LHCN-M2 (cell line): ENCODE results near the gene CCP110. TPM values are rescaled to one million over a fixed set of nuclear protein-coding genes. Genes with fewer than 3 reads are reported as not detected.
"Not testable (repeated sequence)": the region's sequence is repeated elsewhere in the genome, so short reads cannot be mapped to it uniquely, and the experiment has no call there.

ENCODE experiments used
- DNase-seq: peaks from one replicate; pipeline ENCODE4 v3.0.0-alpha.2; 2012; ENCODE audit warnings: low read depth
- total RNA-seq: library from RNA; depleted of rRNA; stranded (reverse); fragments of >200 nt; gene quantifications from 2 replicates; pipeline ENCODE4 v1.2.3, GENCODE V29; 2014

The CCP110 gene
- total RNA-seq, 1 experiment from 2014 or later: 20.3 TPM

GRCh38 chr16:19512297-19512696, 11.4 kb upstream of the CCP110 start:
- DNase-seq: no peak

- no peak for DNase-seq
Observed at GRCh38 chr16:19513377-19514053, 10.2 kb upstream of the CCP110 start.

- peak; percentile 12 for DNase-seq
Observed at GRCh38 chr16:19515757-19516156, 8.0 kb upstream of the CCP110 start.

GRCh38 chr16:19517424-19518089, 6.2 kb upstream of the CCP110 start:
- DNase-seq: peak; percentile 90

GRCh38 chr16:19518388-19518787, 5.4 kb upstream of the CCP110 start:
- DNase-seq: no peak

- DNase-seq: peak; percentile 11
Observed at GRCh38 chr16:19520861-19521331, 2.8 kb upstream of the CCP110 start.

GRCh38 chr16:19521471-19522396, 2.0 kb upstream of the CCP110 start, which contains the start of gene GDE1:
Gene GDE1, minus strand, starts transcription at chr16:19522098. Its CDS starts 134 bp downstream, at chr16:19521964.
- peak; percentile 83 for DNase-seq

- DNase-seq: no peak
Observed at GRCh38 chr16:19522397-19522732, 1.4 kb upstream of the CCP110 start.

- no peak for DNase-seq
Observed at GRCh38 chr16:19522760-19523159, 982 bp upstream of the CCP110 start.

GRCh38 chr16:19523184-19523558, 571 bp upstream of the CCP110 start:
- no peak for DNase-seq

- DNase-seq: no peak
Observed at GRCh38 chr16:19524356-19524615, 544 bp downstream of the CCP110 start.

GRCh38 chr16:19524616-19525384, 1.1 kb downstream of the CCP110 start:
- DNase-seq: peak; percentile 5

- no peak for DNase-seq
Observed at GRCh38 chr16:19525385-19525723, 1.6 kb downstream of the CCP110 start.

- DNase-seq: no peak
Observed at GRCh38 chr16:19527161-19527560, 3.4 kb downstream of the CCP110 start.

- DNase-seq: no peak
Observed at GRCh38 chr16:19528666-19529065, 4.9 kb downstream of the CCP110 start.

- DNase-seq: no peak
Observed at GRCh38 chr16:19532601-19533000, 8.9 kb downstream of the CCP110 start.

- DNase-seq: no peak
Observed at GRCh38 chr16:19540241-19540970, 16.7 kb downstream of the CCP110 start.

- DNase-seq: no peak
Observed at GRCh38 chr16:19542138-19542821, 18.5 kb downstream of the CCP110 start.

GRCh38 chr16:19543278-19543996, 19.7 kb downstream of the CCP110 start:
- DNase-seq: not testable (repeated sequence)

- no peak for DNase-seq
Observed at GRCh38 chr16:19548144-19548543, 24.4 kb downstream of the CCP110 start.
